ENCODE results near the gene MAP2K5.

The MAP2K5 gene

DNA sequence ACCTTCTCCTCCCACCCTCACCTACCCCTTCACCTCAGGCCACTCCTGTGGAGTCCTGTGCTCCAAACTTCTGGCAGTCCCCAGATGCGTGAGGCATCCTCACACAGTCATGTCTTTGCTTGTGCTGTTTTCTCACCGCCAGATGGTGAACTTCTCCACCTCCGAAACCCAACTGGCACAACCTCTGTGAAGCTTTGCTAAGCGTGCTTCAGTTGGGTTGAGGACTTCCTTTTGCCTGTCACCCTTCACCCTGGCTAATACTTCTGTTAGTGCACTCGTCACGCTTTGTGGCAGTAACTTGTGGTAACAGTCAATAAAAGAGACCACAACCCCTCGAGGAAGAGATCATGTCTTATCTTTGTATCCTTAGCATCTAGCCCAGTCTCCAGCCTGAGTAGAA is 240.8 kb downstream of the MAP2K5 start:
- H3K4me3 ChIP-seq (ENCODE audit: control insufficient read depth, low read depth, low read length): no peak overlapping the region
- DNase-seq (ENCODE audit: low read depth): no peak
- TF ChIP-seq, protein P1, sequence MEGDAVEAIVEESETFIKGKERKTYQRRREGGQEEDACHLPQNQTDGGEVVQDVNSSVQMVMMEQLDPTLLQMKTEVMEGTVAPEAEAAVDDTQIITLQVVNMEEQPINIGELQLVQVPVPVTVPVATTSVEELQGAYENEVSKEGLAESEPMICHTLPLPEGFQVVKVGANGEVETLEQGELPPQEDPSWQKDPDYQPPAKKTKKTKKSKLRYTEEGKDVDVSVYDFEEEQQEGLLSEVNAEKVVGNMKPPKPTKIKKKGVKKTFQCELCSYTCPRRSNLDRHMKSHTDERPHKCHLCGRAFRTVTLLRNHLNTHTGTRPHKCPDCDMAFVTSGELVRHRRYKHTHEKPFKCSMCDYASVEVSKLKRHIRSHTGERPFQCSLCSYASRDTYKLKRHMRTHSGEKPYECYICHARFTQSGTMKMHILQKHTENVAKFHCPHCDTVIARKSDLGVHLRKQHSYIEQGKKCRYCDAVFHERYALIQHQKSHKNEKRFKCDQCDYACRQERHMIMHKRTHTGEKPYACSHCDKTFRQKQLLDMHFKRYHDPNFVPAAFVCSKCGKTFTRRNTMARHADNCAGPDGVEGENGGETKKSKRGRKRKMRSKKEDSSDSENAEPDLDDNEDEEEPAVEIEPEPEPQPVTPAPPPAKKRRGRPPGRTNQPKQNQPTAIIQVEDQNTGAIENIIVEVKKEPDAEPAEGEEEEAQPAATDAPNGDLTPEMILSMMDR (conservative IDR thresholded peaks at IDR 0.05; ENCODE audit: control insufficient read depth, insufficient read depth, low read depth, low read length): no peak

GRCh38 chr15:67784090-67784781 is 241.7 kb downstream of the MAP2K5 start:
- H3K4me3 ChIP-seq (ENCODE audit: control insufficient read depth, low read depth, low read length): no peak overlapping the region
- TF ChIP-seq, protein P1 (conservative IDR thresholded peaks at IDR 0.05; ENCODE audit: control insufficient read depth, insufficient read depth, low read depth, low read length): no peak
- DNase-seq (ENCODE audit: low read depth): no peak

DNA sequence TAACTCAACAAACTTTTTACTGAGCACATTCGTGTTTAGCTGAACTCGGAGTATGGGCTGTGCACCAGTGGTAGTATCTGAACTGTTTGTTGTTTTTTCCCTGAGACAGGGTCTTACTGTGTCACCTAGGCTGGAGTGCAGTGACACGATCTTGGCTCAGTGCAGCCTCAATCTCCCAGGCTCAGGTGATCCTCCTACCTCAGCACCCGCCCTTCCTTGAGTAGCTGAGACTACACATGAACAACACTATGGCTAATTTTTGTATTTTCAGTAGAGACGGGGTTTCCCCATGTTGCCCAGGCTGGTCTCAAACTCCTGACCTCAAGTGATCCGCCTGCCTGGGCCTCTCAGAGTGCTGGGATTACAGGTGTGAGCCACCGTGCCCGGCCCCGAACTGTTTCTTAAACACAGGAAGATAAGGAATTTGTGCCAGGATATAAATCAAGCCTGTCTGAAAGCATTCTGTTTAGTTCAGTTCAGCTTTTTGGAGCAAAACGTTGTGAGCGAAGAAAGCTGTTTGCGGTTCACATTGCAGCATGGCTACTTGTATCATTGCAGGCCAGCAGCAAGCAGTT is 242.4 kb downstream of the MAP2K5 start:
- TF ChIP-seq, protein P1 (conservative IDR thresholded peaks at IDR 0.05; ENCODE audit: control insufficient read depth, insufficient read depth, low read depth, low read length): no peak
- no peak overlapping the region for H3K4me3 ChIP-seq (ENCODE audit: control insufficient read depth, low read depth, low read length)
- no peak for DNase-seq (ENCODE audit: low read depth)

DNA sequence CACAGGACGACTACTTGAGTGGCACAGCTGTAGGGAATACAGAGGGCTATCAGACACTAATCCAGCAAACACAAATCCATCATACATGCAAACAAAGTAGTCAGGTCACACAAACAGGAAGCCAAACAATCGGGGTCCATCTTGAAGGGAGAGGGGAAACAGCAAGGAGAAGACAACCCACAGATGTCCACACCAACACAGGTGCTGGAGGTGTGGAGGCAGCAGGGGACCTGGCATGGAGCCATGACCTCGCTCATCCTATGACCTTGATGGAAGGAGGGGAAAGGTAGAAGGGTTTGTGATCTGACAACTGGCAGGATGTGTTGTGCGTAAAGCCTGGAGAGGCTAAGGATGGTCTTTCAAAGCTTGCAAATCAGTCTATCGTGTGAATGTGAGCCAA is 242.9 kb downstream of the MAP2K5 start:
- DNase-seq (ENCODE audit: low read depth): no peak
- no peak overlapping the region for H3K4me3 ChIP-seq (ENCODE audit: control insufficient read depth, low read depth, low read length)
- TF ChIP-seq, protein P1 (conservative IDR thresholded peaks at IDR 0.05; ENCODE audit: control insufficient read depth, insufficient read depth, low read depth, low read length): no peak

- TF ChIP-seq, protein P1 (conservative IDR thresholded peaks at IDR 0.05; ENCODE audit: control insufficient read depth, insufficient read depth, low read depth, low read length): no peak
- no peak overlapping the region for H3K4me3 ChIP-seq (ENCODE audit: control insufficient read depth, low read depth, low read length)
- DNase-seq (ENCODE audit: low read depth): no peak
These were observed 244.1 kb downstream of the MAP2K5 start for GRCh38 chr15:67786646-67787045.

DNA sequence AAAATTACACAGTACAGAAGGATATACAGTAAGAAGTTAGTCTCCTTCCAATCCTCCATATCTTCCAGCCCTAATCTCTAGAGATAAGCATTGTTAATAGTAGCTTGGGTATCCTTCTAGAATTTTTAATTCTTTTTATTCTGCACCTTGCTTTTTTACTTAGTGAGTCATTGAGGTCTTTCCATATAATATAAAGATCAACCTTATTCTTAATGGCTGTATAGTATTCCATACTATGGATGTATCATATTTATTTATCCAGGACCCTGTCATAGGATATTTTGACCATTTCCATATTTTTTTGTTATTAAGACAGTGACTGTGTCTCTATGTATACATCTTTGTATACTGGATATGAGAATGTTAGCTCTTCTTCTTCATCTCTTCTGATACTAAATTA is 246.5 kb downstream of the MAP2K5 start:
- H3K4me3 ChIP-seq (ENCODE audit: control insufficient read depth, low read depth, low read length): no peak overlapping the region
- no peak for DNase-seq (ENCODE audit: low read depth)
- TF ChIP-seq, protein P1 (conservative IDR thresholded peaks at IDR 0.05; ENCODE audit: control insufficient read depth, insufficient read depth, low read depth, low read length): no peak

Data from fibroblast of mammary gland (primary cell).